HepG2 (cell line): ENCODE results near the gene SEC31A. TPM values are rescaled to one million over a fixed set of nuclear protein-coding genes. Genes with fewer than 3 reads are reported as not detected.
"Not testable (repeated sequence)": the region's sequence is repeated elsewhere in the genome, so short reads cannot be mapped to it uniquely, and the experiment has no call there.

Experiments
- ATAC-seq: fragments of 200-7000 bp; cut with Tn5 transposase; 3 replicates; pipeline ENCODE4 v1.9.1; 2020; ENCODE audit warnings: mild to moderate bottlenecking, moderate library complexity
- BruUV-seq: library from RNA; stranded (reverse); fragments of 400-500 nt; replicated peaks from 2 replicates; lab custom pipeline; 2021; lab: Mats Ljungman, UMichigan
- CTCF ChIA-PET: fragments of 300-600 bp; formaldehyde crosslinking; extraction: SDS; loops from one replicate; lab custom pipeline; 2021; ENCODE audit warnings: low total read pairs, inconsistent platforms, low intra/inter-chr PET ratio; lab: Yijun Ruan, JAX
- POLR2A ChIA-PET: fragments of 350-600 bp; sonication (Branson Sonifier 250); formaldehyde crosslinking; loops from one replicate; lab custom pipeline; 2020; ENCODE audit warnings: antibody characterized with exemption, inconsistent platforms; lab: Yijun Ruan, JAX
- DNase-seq: peaks from one replicate; pipeline ENCODE4 v3.0.0-alpha.2; 2015; ENCODE audit warnings: low spot score
- FAIRE-seq: peaks from 3 replicates; lab custom pipeline; 2011; peaks lifted over from hg19 to GRCh38; lab: Jason Lieb, UNC
- H2AFZ ChIP-seq: one replicate; pipeline ENCODE4 v1.6.1; 2011; ENCODE audit warnings: low read length, inconsistent platforms
- H3K27ac ChIP-seq: fragments of 300-600 bp; 3 replicates; pipeline ENCODE4 v1.8.0; 2011; ENCODE audit warnings: mixed run types, mild to moderate bottlenecking, mixed read lengths, low read length, inconsistent platforms; ENCODE audit not compliant: insufficient read depth; ENCODE audit errors: extremely low read length
- H3K27me3 ChIP-seq, 2 experiments: fragments of 200-600 bp in 1 of 2; 2 replicates in 1 of 2; 3 replicates in 1 of 2; pipeline versions ENCODE4 v1.6.0 to v1.8.0; 2011; ENCODE audit warnings: low read length in 2 of 2, mild to moderate bottlenecking in 2 of 2, moderate library complexity in 2 of 2, inconsistent platforms in 1 of 2; ENCODE audit not compliant: insufficient read depth in 2 of 2, control insufficient read depth in 1 of 2
- H3K36me3 ChIP-seq, 2 experiments: fragments of 200-600 bp in 1 of 2; replicated peaks in 1 of 2; 2 replicates in 1 of 2; 3 replicates in 1 of 2; pipeline versions ENCODE4 v1.5.1 to v1.8.0; 2011; ENCODE audit warnings: low read length in 2 of 2, inconsistent platforms in 1 of 2; ENCODE audit not compliant: insufficient read depth in 2 of 2, control insufficient read depth in 1 of 2
- H3K4me1 ChIP-seq: 2 replicates; pipeline ENCODE4 v1.5.1; 2012; ENCODE audit warnings: low read length, inconsistent platforms; ENCODE audit not compliant: insufficient read depth
- H3K4me2 ChIP-seq: 2 replicates; pipeline ENCODE4 v1.6.0; 2011; ENCODE audit warnings: low read depth, low read length, inconsistent platforms
- H3K4me3 ChIP-seq, 3 experiments: fragments of 200-600 bp in 1 of 3; sonication (generic), shearing (Covaris generic) in 1 of 3; replicated peaks in 1 of 3; 2 replicates each; pipeline ENCODE4 v1.5.1; 2011 to 2016; ENCODE audit warnings: low read length in 3 of 3, inconsistent platforms in 2 of 3, low read depth in 2 of 3, mild to moderate bottlenecking in 2 of 3, control low read depth in 1 of 3, mixed read lengths in 1 of 3; ENCODE audit not compliant: insufficient read depth in 1 of 3
- H3K79me2 ChIP-seq: one replicate; pipeline ENCODE4 v1.6.1; 2011; ENCODE audit warnings: low read length, inconsistent platforms; ENCODE audit not compliant: insufficient read depth
- H3K9ac ChIP-seq: 2 replicates; pipeline ENCODE4 v1.6.0; 2011; ENCODE audit warnings: mild to moderate bottlenecking, low read depth, low read length, inconsistent platforms; ENCODE audit not compliant: insufficient read depth
- H3K9me3 ChIP-seq: 2 replicates; pipeline ENCODE4 v1.5.1; 2012; ENCODE audit warnings: mild to moderate bottlenecking, low read length
- H4K20me1 ChIP-seq: 2 replicates; pipeline ENCODE4 v1.6.0; 2011; ENCODE audit warnings: inconsistent platforms, mild to moderate bottlenecking, low read length, moderate library complexity; ENCODE audit not compliant: insufficient read depth
- AHR ChIP-seq: IDR thresholded peaks from 2 replicates; pipeline ENCODE4 v1.6.1; 2018; ENCODE audit warnings: missing genetic modification reagents, missing compliant biosample characterization
- MATR3 ChIP-seq: sonication (generic); formaldehyde crosslinking; IDR thresholded peaks from 2 replicates; pipeline ENCODE4 v1.4.0; 2020; ENCODE audit warnings: missing genetic modification reagents
- RBM39 ChIP-seq: fragments of 200-400 bp; formaldehyde crosslinking; IDR thresholded peaks from one replicate; pipeline ENCODE4 v1.6.1; 2018; ENCODE audit warnings: antibody characterized with exemption, mild to moderate bottlenecking, low read depth, low read length; ENCODE audit not compliant: poor library complexity, severe bottlenecking
- SMAD3 ChIP-seq: sonication (generic); formaldehyde crosslinking; IDR thresholded peaks from 2 replicates; pipeline ENCODE4 v1.4.0; 2020; ENCODE audit warnings: missing genetic modification reagents
- ZNF451 ChIP-seq: sonication (generic); formaldehyde crosslinking; IDR thresholded peaks from 2 replicates; pipeline ENCODE4 v1.5.0; 2020; ENCODE audit warnings: mild to moderate bottlenecking, missing genetic modification reagents
- ZNF510 ChIP-seq: sonication (generic); formaldehyde crosslinking; IDR thresholded peaks from 2 replicates; pipeline ENCODE4 v1.4.0; 2020; ENCODE audit warnings: low read depth, mild to moderate bottlenecking, missing genetic modification reagents
- ZSCAN12 ChIP-seq: sonication (generic); formaldehyde crosslinking; IDR thresholded peaks from 2 replicates; pipeline ENCODE4 v1.9.0; 2021; ENCODE audit warnings: mild to moderate bottlenecking, missing genetic modification reagents
- WGBS: methylation state at CpG from one replicate; pipeline ENCODE4 v1.1.6; 2017; ENCODE audit warnings: low lambda C conversion rate; 5-methylcytosine and 5-hydroxymethylcytosine counted together
- in situ Hi-C: cut with HindIII; loops from 2 replicates; pipeline ENCODE4 v1.10.0; 2017; ENCODE audit warnings: low pct_unique_long_range_greater_than_20kb; ENCODE audit not compliant: extremely low pct_ligation_motif_present
- intact Hi-C: fragments of 100-400 bp; cut with micrococcal nuclease; formaldehyde crosslinking; loops from one replicate; pipeline ENCODE4 v1.10.0; 2022; ENCODE audit not compliant: unreplicated experiment
- polyA plus RNA-seq, 8 experiments: library from polyadenylated mRNA; depleted of rRNA in 3 of 8; stranded (reverse) in 7 of 8; unstranded in 1 of 8; fragments of >200 nt; fragmentation: Illumina TruSeq in 4 of 8; extraction: Trizol in 4 of 8; gene quantifications; 2 replicates each; pipeline versions ENCODE4 v1.2.1 to v1.2.3, GENCODE V29; 2011 to 2016; ENCODE audit warnings: low read depth in 4 of 8, missing spikeins in 1 of 8, mixed read lengths in 1 of 8; ENCODE audit not compliant: insufficient read depth in 1 of 8
- total RNA-seq, 5 experiments: library from RNA; depleted of rRNA; stranded (reverse); fragments of >200 nt; fragmentation: Illumina TruSeq; extraction: Trizol; gene quantifications; 2 replicates each; pipeline ENCODE4 v1.2.3, GENCODE V29; 2016; ENCODE audit warnings: low read depth in 1 of 5
- TF ChIP-seq, protein P1 (sequence below): sonication (generic); formaldehyde crosslinking; IDR thresholded peaks from 2 replicates; pipeline ENCODE4 v1.4.0; 2020; ENCODE audit warnings: mild to moderate bottlenecking, missing genetic modification reagents

Gene SEC31A
- total and polyA plus RNA-seq, 2 of the 13 experiments (the other 11 are each of a cell fraction or from before 2014, with no cell fraction given), result 231 to 435 TPM

DNA sequence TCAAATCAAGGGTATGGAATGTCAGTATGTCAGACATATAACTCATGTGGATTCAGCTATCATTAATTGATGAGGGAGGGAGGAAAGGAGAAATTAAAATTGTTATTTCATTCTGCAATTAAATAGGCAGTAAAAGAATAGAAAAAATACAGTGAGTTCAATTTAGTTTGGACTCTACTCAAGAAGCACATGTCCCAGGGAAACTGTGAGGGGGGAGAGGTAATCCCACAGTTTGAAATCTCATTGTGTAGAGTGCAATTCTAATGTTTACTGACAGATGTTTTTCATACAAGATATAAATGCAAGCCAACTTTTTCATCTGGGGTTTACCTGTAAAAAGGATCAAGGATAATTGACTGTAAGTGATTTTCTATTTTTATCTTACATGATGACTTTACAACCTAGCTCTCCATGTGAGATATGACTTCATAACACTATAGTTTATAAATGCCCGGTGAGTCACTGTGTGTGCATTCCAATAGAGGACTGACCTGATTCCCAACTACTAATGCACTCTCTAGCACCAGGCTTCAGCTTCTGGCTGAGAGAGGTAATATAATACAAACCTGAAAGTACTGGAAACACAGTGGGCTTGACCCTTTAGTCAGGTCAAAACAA lies 57.1 kb downstream of the SEC31A start (continued):
- TF ChIP-seq MATR3 (no peak), AHR (no peak), ZNF451 (CRISPR knock-in tag) (no peak), SMAD3 (no peak), ZNF510 (CRISPR knock-in tag) (no peak), RBM39 (no peak), ZSCAN12 (CRISPR knock-in tag) (no peak)
- TF ChIP-seq, protein P1, sequence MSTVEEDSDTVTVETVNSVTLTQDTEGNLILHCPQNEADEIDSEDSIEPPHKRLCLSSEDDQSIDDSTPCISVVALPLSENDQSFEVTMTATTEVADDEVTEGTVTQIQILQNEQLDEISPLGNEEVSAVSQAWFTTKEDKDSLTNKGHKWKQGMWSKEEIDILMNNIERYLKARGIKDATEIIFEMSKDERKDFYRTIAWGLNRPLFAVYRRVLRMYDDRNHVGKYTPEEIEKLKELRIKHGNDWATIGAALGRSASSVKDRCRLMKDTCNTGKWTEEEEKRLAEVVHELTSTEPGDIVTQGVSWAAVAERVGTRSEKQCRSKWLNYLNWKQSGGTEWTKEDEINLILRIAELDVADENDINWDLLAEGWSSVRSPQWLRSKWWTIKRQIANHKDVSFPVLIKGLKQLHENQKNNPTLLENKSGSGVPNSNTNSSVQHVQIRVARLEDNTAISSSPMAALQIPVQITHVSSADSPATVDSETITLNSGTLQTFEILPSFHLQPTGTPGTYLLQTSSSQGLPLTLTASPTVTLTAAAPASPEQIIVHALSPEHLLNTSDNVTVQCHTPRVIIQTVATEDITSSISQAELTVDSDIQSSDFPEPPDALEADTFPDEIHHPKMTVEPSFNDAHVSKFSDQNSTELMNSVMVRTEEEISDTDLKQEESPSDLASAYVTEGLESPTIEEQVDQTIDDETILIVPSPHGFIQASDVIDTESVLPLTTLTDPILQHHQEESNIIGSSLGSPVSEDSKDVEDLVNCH, result no peak
- TF ChIP-seq, all 625 proteins: peak for 0

- H3K27me3 ChIP-seq, POLR2A ChIA-PET, H4K20me1 ChIP-seq, ATAC-seq, H3K4me3 ChIP-seq, H3K4me2 ChIP-seq, DNase-seq, FAIRE-seq, in situ Hi-C loops, BruUV-seq, CTCF ChIA-PET, H3K27ac ChIP-seq, H3K9ac ChIP-seq, H2AFZ ChIP-seq, H3K4me1 ChIP-seq, H3K79me2 ChIP-seq, intact Hi-C loops, H3K9me3 ChIP-seq: not testable (repeated sequence)
- H3K36me3 ChIP-seq, result peaks cover 11 to 38% of the 10 kb centered on the region in 2 experiments
- 99% methylated on average over 4 of the region's 4 CpGs for WGBS
Observed at GRCh38 chr4:82833060-82833459, 57.9 kb downstream of the SEC31A start.
